ENCODE measurements around the gene POLR2C. TPM values are rescaled to one million over a fixed set of nuclear protein-coding genes. Genes with fewer than 3 reads are reported as not detected.
A peak's percentile ranks its signal among the peaks of the same experiment; 100 is the strongest.

POLR2C gene
- total and polyA plus RNA-seq, 2 of the 13 experiments (the other 11 are each of a cell fraction or from before 2014, with no cell fraction given): 104 to 216 TPM

- TF ChIP-seq ZNF775 (CRISPR knock-in tag; IDR thresholded peaks at IDR 0.05; ENCODE audit: borderline replicate concordance): no peak
- no peak for TF ChIP-seq ETV5 (CRISPR knock-in tag; IDR thresholded peaks at IDR 0.05; ENCODE audit: borderline replicate concordance)
- no peak for TF ChIP-seq NFE2 (CRISPR knock-in tag; IDR thresholded peaks at IDR 0.05)
- TF ChIP-seq ZNF850 (CRISPR knock-in tag; conservative IDR thresholded peaks at IDR 0.05): no peak
- no peak for TF ChIP-seq E2F1 (CRISPR knock-in tag; IDR thresholded peaks at IDR 0.05)
- TF ChIP-seq, protein P1, sequence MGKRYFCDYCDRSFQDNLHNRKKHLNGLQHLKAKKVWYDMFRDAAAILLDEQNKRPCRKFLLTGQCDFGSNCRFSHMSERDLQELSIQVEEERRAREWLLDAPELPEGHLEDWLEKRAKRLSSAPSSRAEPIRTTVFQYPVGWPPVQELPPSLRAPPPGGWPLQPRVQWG (CRISPR knock-in tag; IDR thresholded peaks at IDR 0.05; ENCODE audit: borderline replicate concordance, low read depth): no peak
- TF ChIP-seq NFE2L1 (CRISPR knock-in tag; IDR thresholded peaks at IDR 0.05; ENCODE audit: borderline replicate concordance): no peak
- TF ChIP-seq SMAD1 (CRISPR knock-in tag; IDR thresholded peaks at IDR 0.05; ENCODE audit: borderline replicate concordance, low read depth): no peak
- no peak for TF ChIP-seq ZNF282 (IDR thresholded peaks at IDR 0.05; ENCODE audit: partially characterized antibody)
- peak; percentile 36; the same call in 1 of the 2 replicates for TF ChIP-seq ZSCAN21 (CRISPR knock-in tag; IDR thresholded peaks at IDR 0.05; ENCODE audit: borderline replicate concordance)
- no peak for TF ChIP-seq ZNF781 (CRISPR knock-in tag; IDR thresholded peaks at IDR 0.05; ENCODE audit: borderline replicate concordance, not compliant biosample characterization)
- no peak for TF ChIP-seq ZBED4 (CRISPR knock-in tag; IDR thresholded peaks at IDR 0.05; ENCODE audit: borderline replicate concordance)
- no peak for TF ChIP-seq ZNF549 (CRISPR knock-in tag; IDR thresholded peaks at IDR 0.05)
- TF ChIP-seq HNRNPK (IDR thresholded peaks at IDR 0.05; ENCODE audit: low read depth, low read length, poor library complexity, severe bottlenecking): no peak
- TF ChIP-seq PTBP1 (IDR thresholded peaks at IDR 0.05; ENCODE audit: low read depth, low read length, poor library complexity, severe bottlenecking): no peak
- no peak for TF ChIP-seq KLF15 (CRISPR knock-in tag; IDR thresholded peaks at IDR 0.05; ENCODE audit: borderline replicate concordance)
- TF ChIP-seq SKI (IDR thresholded peaks at IDR 0.05; ENCODE audit: partially characterized antibody): no peak
- TF ChIP-seq, protein P2, sequence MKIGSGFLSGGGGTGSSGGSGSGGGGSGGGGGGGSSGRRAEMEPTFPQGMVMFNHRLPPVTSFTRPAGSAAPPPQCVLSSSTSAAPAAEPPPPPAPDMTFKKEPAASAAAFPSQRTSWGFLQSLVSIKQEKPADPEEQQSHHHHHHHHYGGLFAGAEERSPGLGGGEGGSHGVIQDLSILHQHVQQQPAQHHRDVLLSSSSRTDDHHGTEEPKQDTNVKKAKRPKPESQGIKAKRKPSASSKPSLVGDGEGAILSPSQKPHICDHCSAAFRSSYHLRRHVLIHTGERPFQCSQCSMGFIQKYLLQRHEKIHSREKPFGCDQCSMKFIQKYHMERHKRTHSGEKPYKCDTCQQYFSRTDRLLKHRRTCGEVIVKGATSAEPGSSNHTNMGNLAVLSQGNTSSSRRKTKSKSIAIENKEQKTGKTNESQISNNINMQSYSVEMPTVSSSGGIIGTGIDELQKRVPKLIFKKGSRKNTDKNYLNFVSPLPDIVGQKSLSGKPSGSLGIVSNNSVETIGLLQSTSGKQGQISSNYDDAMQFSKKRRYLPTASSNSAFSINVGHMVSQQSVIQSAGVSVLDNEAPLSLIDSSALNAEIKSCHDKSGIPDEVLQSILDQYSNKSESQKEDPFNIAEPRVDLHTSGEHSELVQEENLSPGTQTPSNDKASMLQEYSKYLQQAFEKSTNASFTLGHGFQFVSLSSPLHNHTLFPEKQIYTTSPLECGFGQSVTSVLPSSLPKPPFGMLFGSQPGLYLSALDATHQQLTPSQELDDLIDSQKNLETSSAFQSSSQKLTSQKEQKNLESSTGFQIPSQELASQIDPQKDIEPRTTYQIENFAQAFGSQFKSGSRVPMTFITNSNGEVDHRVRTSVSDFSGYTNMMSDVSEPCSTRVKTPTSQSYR (CRISPR knock-in tag; IDR thresholded peaks at IDR 0.05; ENCODE audit: borderline replicate concordance): no peak
- no peak for TF ChIP-seq ZNF530 (CRISPR knock-in tag; IDR thresholded peaks at IDR 0.05; ENCODE audit: low read depth)
- no peak for TF ChIP-seq ZNF230 (CRISPR knock-in tag; IDR thresholded peaks at IDR 0.05)
Observed at GRCh38 chr16:57486858-57487834, 24.7 kb downstream of the POLR2C start (continued).
